ENCODE measurements around the gene PHF20. TPM values are rescaled to one million over a fixed set of nuclear protein-coding genes. Genes with fewer than 3 reads are reported as not detected.

The PHF20 gene
- total and polyA plus RNA-seq, 2 of the 13 experiments (the other 11 are each of a cell fraction or from before 2014, with no cell fraction given), result 22.8 to 34.1 TPM

DNA sequence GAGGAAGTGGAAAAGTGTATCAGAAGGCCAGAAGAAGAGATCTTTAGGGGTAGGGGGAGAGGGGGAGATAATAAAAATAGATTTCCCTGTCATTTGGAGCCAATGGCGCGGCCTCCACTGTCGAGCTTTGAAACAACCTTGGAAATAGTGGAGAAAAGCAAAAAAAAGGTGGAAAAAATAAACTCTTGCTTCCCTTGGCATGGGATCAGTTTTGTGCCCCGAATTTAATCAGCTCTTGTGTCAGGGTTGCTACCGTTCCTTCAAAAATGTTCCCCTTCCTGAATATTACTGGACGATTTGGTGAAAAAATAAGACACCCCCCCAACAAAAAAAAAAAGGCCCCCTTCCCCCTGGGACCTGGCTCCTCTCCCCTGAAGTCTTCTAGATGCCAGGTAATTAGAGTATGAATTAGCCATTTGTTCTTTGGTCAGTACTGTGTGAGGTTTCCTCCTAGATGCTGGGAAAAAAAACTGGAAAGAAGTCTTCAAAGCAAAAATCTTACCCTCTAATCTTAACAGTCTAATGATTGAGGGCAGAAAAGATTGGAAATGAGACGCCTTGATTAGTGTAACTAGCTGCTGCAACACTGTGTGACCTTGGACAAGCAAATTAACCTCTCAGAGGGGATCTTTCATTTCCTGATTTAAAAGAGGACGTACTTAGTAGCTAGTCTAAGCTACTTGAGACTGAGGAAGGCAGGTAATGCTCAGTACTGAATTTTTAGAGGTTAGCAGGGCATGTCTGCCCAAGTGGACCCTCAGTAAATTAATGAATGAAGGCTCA, 28.9 kb upstream of the PHF20 start (continued):
- TF ChIP-seq, protein P1, sequence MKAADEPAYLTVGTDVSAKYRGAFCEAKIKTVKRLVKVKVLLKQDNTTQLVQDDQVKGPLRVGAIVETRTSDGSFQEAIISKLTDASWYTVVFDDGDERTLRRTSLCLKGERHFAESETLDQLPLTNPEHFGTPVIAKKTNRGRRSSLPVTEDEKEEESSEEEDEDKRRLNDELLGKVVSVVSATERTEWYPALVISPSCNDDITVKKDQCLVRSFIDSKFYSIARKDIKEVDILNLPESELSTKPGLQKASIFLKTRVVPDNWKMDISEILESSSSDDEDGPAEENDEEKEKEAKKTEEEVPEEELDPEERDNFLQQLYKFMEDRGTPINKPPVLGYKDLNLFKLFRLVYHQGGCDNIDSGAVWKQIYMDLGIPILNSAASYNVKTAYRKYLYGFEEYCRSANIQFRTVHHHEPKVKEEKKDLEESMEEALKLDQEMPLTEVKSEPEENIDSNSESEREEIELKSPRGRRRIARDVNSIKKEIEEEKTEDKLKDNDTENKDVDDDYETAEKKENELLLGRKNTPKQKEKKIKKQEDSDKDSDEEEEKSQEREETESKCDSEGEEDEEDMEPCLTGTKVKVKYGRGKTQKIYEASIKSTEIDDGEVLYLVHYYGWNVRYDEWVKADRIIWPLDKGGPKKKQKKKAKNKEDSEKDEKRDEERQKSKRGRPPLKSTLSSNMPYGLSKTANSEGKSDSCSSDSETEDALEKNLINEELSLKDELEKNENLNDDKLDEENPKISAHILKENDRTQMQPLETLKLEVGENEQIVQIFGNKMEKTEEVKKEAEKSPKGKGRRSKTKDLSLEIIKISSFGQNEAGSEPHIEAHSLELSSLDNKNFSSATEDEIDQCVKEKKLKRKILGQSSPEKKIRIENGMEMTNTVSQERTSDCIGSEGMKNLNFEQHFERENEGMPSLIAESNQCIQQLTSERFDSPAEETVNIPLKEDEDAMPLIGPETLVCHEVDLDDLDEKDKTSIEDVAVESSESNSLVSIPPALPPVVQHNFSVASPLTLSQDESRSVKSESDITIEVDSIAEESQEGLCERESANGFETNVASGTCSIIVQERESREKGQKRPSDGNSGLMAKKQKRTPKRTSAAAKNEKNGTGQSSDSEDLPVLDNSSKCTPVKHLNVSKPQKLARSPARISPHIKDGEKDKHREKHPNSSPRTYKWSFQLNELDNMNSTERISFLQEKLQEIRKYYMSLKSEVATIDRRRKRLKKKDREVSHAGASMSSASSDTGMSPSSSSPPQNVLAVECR (CRISPR knock-in tag; IDR thresholded peaks at IDR 0.05; ENCODE audit: borderline replicate concordance), result no peak
- TF ChIP-seq ZNF563 (CRISPR knock-in tag; IDR thresholded peaks at IDR 0.05), result no peak
- TF ChIP-seq TFE3 (CRISPR knock-in tag; IDR thresholded peaks at IDR 0.05), result no peak
- no peak for TF ChIP-seq GLMP (CRISPR knock-in tag; IDR thresholded peaks at IDR 0.05; ENCODE audit: borderline replicate concordance)
- TF ChIP-seq ZNF292 (CRISPR knock-in tag; IDR thresholded peaks at IDR 0.05; ENCODE audit: borderline replicate concordance, low read depth), result no peak; the same call in 1 of the 2 replicates
- no peak for TF ChIP-seq BORCS8-MEF2B (CRISPR knock-in tag; IDR thresholded peaks at IDR 0.05)
- TF ChIP-seq TGIF2 (CRISPR knock-in tag; IDR thresholded peaks at IDR 0.05), result no peak; the same call in 1 of the 2 replicates
- no peak; the same call in 1 of the 2 replicates for TF ChIP-seq ZNF335 (CRISPR knock-in tag; IDR thresholded peaks at IDR 0.05)
- 0 out of 2 replicates have a peak, but pooled peaks have one; percentile 22 for TF ChIP-seq SOX5 (CRISPR knock-in tag; IDR thresholded peaks at IDR 0.05; ENCODE audit: borderline replicate concordance)
- no peak for TF ChIP-seq ZNF446 (CRISPR knock-in tag; IDR thresholded peaks at IDR 0.05)
- no peak for TF ChIP-seq ZNF777 (CRISPR knock-in tag; IDR thresholded peaks at IDR 0.05)
- TF ChIP-seq ZNF607 (CRISPR knock-in tag; IDR thresholded peaks at IDR 0.05; ENCODE audit: borderline replicate concordance), result peak; percentile 10
- TF ChIP-seq ZNF207 (IDR thresholded peaks at IDR 0.05; ENCODE audit: borderline replicate concordance), result no peak
- no peak for TF ChIP-seq U2AF1 (optimal IDR thresholded peaks at IDR 0.05; ENCODE audit: low read depth, low read length)
- TF ChIP-seq ZNF12 (CRISPR knock-in tag; IDR thresholded peaks at IDR 0.05), result peak; percentile 29; the same call in 1 of the 2 replicates
- TF ChIP-seq ZNF761 (CRISPR knock-in tag; conservative IDR thresholded peaks at IDR 0.05), result no peak
- no peak; the same call in 1 of the 2 replicates for TF ChIP-seq ZNF333 (CRISPR knock-in tag; IDR thresholded peaks at IDR 0.05; ENCODE audit: borderline replicate concordance)
- TF ChIP-seq ZNF430 (CRISPR knock-in tag; IDR thresholded peaks at IDR 0.05), result no peak
- TF ChIP-seq ZNF282 (IDR thresholded peaks at IDR 0.05; ENCODE audit: partially characterized antibody), result no peak
- TF ChIP-seq BCL6 (CRISPR knock-in tag; IDR thresholded peaks at IDR 0.05), result no peak
- peak; percentile 88; the same call in 1 of the 2 replicates for TF ChIP-seq ZNF34 (CRISPR knock-in tag; IDR thresholded peaks at IDR 0.05; ENCODE audit: borderline replicate concordance)
- TF ChIP-seq, protein P2, sequence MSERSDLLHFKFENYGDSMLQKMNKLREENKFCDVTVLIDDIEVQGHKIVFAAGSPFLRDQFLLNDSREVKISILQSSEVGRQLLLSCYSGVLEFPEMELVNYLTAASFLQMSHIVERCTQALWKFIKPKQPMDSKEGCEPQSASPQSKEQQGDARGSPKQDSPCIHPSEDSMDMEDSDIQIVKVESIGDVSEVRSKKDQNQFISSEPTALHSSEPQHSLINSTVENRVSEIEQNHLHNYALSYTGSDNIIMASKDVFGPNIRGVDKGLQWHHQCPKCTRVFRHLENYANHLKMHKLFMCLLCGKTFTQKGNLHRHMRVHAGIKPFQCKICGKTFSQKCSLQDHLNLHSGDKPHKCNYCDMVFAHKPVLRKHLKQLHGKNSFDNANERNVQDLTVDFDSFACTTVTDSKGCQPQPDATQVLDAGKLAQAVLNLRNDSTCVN (CRISPR knock-in tag; IDR thresholded peaks at IDR 0.05; ENCODE audit: borderline replicate concordance), result no peak
